GM12801 (cell line): ENCODE results near the gene FGFR2.

ENCODE experiments used
- TF ChIP-seq, protein P1 (sequence below): IDR thresholded peaks from one replicate; pipeline ENCODE4 v1.5.1; 2011; ENCODE audit warnings: control low read depth; ENCODE audit not compliant: insufficient read length; ENCODE audit errors: extremely low read depth

Gene FGFR2

DNA sequence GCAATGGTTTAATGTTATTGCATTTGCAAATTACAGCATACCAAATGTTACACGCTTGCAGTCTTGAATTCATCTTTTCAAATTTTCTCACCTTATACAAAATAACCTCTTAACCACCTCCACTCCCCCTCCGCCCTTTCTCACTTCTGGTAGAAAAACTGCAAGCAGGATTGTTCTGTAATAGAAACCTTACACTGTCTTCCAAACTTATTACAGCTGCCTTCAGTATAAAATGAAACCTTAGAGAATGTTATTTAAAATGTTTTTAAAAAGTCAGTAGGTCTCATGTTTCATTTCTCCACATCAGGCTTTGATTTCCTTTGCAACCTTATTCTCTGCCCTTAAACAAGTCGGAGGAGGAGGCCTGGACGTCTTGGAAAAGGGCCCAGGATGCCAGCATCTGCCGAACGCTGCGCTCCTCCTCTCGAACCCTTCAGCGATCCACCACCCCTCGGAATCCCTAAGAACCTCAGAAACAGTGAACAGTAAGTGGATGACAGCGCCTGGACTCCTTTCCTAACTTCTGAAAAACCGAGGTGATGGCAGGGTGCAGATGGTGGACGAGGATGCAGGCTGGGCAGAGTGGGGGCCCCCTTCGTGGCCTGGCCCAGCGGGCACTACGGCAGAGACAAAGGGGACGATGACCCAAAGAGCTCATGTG lies 74.0 kb downstream of the FGFR2 start:
- TF ChIP-seq, protein P1, sequence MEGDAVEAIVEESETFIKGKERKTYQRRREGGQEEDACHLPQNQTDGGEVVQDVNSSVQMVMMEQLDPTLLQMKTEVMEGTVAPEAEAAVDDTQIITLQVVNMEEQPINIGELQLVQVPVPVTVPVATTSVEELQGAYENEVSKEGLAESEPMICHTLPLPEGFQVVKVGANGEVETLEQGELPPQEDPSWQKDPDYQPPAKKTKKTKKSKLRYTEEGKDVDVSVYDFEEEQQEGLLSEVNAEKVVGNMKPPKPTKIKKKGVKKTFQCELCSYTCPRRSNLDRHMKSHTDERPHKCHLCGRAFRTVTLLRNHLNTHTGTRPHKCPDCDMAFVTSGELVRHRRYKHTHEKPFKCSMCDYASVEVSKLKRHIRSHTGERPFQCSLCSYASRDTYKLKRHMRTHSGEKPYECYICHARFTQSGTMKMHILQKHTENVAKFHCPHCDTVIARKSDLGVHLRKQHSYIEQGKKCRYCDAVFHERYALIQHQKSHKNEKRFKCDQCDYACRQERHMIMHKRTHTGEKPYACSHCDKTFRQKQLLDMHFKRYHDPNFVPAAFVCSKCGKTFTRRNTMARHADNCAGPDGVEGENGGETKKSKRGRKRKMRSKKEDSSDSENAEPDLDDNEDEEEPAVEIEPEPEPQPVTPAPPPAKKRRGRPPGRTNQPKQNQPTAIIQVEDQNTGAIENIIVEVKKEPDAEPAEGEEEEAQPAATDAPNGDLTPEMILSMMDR = no peak

DNA sequence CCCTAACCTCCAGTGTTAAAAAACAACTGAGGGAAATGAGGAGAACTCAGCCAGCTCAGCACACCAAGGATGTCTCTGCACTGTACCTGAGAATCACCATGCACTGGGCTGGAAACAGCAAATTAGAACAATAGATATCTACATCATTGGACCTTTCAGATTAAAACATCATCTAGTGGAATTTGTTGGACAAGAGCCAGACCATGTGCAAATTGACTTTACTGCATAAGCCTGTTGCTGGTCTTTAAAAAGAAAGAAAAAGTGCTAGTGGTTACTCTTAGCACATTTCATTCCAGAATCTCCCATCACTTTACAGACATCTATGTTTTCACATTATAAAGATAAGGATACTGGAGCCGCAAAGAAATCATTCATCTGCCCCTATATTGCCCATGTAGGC lies 75.4 kb downstream of the FGFR2 start:
- TF ChIP-seq, protein P1 = no peak

DNA sequence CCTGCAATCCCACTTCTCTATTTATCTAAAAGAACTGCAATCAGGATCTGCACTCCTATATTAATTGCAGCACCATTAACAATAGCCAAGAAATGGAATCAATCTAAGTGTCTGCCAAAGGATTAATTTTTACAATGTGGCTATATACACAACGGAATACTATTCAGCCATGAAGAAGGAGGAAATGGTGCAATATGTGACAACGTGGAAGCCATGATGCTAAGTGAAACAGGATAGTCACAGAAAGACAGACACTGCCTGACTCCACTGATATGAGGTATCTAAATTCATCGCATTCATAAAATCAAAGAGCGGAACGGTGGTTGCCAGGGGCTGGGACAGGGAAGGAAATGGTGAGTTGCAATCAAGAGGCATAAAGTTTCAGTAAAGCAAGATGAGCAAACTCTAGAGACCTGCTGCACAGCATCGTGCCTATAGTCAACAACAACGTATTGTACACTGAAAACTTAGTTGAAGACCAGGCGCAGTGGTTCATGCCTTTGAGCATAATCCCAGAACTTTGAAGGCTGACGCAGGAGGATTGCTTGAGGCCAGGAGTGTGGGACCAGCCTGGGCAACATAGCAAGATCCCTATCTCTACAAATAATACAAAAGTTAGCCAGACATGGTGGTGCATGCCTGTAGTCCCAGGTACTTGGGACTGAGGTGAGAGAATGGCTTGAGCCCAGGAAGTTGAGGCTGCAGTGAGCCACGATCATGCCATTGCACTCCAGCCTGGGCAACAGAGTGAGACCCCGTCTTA lies 76.3 kb downstream of the FGFR2 start:
- TF ChIP-seq, protein P1 = no peak

DNA sequence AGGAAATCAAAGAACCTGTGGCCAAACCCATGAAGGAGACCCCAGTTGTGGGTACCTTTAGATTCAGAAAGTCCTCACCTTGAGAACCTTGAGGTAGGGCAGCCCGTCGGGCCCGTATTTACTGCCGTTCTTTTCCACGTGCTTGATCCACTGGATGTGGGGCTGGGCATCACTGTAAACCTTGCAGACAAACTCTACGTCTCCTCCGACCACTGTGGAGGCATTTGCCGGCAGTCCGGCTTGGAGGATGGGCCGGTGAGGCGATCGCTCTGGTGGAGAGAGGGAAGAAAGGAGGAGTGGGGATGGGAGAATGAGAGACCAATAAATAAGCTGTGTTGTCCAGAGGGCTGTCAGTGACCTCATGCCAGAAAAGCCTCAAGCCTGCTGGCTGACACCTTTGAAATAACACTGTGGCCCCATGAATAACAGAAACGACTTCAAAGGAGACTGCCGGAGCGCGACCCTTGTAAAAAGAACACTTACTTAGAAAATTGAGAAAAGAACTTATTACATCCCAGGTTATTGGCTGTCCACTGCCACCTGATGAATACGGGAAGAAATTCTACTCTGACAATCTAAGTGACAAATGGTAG lies 78.2 kb downstream of the FGFR2 start:
- TF ChIP-seq, protein P1 = no peak

DNA sequence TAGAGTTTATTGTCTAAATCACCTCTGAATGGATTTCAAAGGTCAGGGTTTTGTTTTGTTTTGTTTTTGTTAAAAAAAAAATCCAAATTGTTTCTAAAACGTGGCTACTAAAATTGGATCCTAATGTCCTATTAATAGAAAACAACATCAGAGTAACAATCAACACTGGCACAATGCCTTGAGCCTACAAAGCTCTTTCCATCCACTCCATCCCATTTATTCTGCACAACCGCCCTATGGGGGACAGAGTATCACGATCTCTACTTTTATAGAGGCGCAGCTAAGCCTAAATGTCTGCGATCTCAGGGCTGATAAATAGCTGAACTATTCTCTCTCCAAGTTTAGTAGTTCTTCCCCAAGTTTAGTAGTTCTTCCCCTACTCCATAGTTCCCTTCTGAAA lies 78.8 kb downstream of the FGFR2 start:
- TF ChIP-seq, protein P1 = no peak

DNA sequence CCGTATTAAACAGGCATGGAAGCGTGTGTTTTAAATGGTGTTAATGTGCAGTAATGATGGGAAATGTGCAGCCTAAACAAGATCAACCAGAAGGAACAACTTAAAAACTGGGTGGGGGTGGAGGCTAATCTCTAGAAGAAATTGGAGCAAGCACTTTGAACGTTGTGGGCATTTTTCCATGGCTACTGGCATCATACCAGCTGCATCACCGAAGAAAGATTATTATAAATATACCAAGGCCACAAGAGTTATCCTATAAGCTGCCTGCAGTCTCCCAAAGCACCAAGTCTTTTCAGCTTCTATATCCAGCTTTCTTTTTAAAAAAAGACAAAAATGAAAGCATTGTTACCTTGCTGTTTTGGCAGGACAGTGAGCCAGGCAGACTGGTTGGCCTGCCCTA lies 79.9 kb downstream of the FGFR2 start:
- TF ChIP-seq, protein P1 = no peak

DNA sequence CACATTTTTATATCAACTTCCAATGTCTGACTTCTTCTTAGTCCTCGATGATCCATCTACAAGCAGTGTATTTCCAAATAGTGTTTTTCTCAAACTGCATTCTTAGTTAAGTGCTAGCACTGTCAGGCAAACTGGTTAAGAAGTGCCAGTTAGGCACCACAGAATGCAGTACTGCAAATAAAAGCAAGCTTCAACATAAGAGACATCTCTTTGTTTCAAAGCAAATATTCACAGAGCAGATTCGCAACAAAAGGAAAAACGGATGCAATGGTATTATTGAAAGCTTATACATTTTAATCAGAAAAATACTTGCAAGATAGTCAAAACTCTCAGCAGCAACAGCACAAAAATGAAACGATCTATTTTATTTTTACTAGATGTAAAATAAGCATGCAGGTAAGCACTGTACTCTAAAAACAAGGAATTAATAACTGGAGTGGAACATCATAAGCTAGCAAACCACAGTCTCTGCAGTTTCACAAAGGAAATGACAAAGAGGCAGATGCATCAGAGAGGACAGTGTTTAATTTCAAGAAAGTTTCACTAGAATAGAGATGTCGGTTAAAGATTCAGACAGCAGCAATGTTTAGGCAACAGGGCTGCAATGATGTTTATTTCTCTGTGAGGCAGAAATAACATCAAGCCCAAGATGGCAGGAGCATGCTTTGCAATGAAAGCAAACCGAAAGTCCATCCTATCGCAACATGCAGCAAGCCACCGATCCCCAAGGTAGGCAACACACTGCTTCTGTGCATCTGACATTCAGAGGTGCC lies 82.0 kb downstream of the FGFR2 start:
- TF ChIP-seq, protein P1 = no peak
